ENCODE measurements around the gene TSPAN4. TPM values are rescaled to one million over a fixed set of nuclear protein-coding genes. Genes with fewer than 3 reads are reported as not detected.
A peak's percentile ranks its signal among the peaks of the same experiment; 100 is the strongest.

Gene TSPAN4
- total and polyA plus RNA-seq, 9 of the 15 experiments (the other 6 are each of a cell fraction or from before 2014, with no cell fraction given) = 0.07 to 31.0 (median 15.7) TPM

DNA sequence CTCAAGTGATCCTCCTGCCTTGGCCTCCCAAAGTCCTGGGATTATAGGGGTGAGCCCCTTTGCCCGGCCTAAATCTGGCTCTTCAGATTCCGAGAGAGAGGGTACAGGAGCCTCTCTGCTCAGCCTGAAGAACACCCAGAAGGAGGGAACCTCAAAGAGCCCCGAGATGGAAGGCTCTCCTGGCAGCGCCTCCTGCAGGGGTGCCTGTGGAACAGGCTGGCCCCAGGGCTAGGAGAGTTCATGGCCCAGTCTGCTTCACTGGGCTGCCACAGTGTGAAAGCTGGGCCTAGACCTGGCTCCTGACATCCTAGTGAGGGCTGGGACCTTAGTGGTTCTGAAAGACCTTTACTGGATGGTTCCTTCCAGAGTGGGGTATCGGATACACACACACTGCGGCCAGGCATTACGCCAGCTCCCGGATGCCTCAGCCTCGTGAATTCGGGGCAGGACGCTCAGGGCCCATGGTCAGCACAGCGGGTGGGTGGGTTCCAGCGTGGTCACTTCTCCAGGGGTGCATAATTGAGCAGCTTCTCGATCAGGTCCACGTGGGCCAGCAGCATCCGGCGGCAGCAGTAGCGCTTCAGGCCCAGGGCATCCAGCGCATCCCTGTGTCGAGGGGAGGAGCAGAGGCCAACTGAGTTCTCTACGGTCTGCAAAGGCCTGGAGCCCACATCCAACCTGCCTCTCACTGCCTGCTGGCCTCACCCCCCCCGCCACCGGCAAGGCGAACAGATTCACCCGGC, 2.6 kb upstream of the TSPAN4 start (continued):
- no peak for TF ChIP-seq ZNF133 (CRISPR knock-in tag; IDR thresholded peaks at IDR 0.05)
- TF ChIP-seq ZZZ3 (IDR thresholded peaks at IDR 0.05) = no peak
- no peak for TF ChIP-seq POLR2AphosphoS2 (IDR thresholded peaks at IDR 0.05; ENCODE audit: low read length)
- TF ChIP-seq NFE2L1 (tag; IDR thresholded peaks at IDR 0.05; ENCODE audit: borderline replicate concordance, low read depth) = no peak
- TF ChIP-seq, protein P1, sequence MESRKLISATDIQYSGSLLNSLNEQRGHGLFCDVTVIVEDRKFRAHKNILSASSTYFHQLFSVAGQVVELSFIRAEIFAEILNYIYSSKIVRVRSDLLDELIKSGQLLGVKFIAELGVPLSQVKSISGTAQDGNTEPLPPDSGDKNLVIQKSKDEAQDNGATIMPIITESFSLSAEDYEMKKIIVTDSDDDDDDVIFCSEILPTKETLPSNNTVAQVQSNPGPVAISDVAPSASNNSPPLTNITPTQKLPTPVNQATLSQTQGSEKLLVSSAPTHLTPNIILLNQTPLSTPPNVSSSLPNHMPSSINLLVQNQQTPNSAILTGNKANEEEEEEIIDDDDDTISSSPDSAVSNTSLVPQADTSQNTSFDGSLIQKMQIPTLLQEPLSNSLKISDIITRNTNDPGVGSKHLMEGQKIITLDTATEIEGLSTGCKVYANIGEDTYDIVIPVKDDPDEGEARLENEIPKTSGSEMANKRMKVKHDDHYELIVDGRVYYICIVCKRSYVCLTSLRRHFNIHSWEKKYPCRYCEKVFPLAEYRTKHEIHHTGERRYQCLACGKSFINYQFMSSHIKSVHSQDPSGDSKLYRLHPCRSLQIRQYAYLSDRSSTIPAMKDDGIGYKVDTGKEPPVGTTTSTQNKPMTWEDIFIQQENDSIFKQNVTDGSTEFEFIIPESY (CRISPR knock-in tag; IDR thresholded peaks at IDR 0.05) = peak; percentile 81
- TF ChIP-seq YY1 (IDR thresholded peaks at IDR 0.05; ENCODE audit: borderline replicate concordance in 1 of 3, control insufficient read depth in 1 of 3, extremely low read depth in 1 of 3, insufficient read depth in 3 of 3, insufficient read length in 1 of 3, insufficient replicate concordance in 2 of 3, low read depth in 1 of 3, low read length in 2 of 3) = no peak
- TF ChIP-seq, protein P2, sequence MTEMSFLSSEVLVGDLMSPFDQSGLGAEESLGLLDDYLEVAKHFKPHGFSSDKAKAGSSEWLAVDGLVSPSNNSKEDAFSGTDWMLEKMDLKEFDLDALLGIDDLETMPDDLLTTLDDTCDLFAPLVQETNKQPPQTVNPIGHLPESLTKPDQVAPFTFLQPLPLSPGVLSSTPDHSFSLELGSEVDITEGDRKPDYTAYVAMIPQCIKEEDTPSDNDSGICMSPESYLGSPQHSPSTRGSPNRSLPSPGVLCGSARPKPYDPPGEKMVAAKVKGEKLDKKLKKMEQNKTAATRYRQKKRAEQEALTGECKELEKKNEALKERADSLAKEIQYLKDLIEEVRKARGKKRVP (CRISPR knock-in tag; IDR thresholded peaks at IDR 0.05) = no peak
- no peak for TF ChIP-seq ZNF696 (CRISPR knock-in tag; conservative IDR thresholded peaks at IDR 0.05)
- no peak for TF ChIP-seq SIRT6 (IDR thresholded peaks at IDR 0.05; ENCODE audit: low read depth, low read length)
- TF ChIP-seq JUN (IDR thresholded peaks at IDR 0.05; ENCODE audit: borderline replicate concordance, low read depth, low read length) = no peak
- no peak for TF ChIP-seq JUN (CRISPR knock-in tag; IDR thresholded peaks at IDR 0.05; ENCODE audit: borderline replicate concordance)
- no peak for TF ChIP-seq ZNF445 (CRISPR knock-in tag; IDR thresholded peaks at IDR 0.05; ENCODE audit: low read depth)
- TF ChIP-seq RAD21 (CRISPR knock-in tag; conservative IDR thresholded peaks at IDR 0.05 in 1 of 2, IDR thresholded peaks at IDR 0.05 in 1 of 2) = peak in 1 of 2 experiments; percentile 20; a peak in 2 of 4 replicates
- no peak for TF ChIP-seq ESRRA (IDR thresholded peaks at IDR 0.05; ENCODE audit: borderline replicate concordance, low read depth)
- TF ChIP-seq, protein P3, sequence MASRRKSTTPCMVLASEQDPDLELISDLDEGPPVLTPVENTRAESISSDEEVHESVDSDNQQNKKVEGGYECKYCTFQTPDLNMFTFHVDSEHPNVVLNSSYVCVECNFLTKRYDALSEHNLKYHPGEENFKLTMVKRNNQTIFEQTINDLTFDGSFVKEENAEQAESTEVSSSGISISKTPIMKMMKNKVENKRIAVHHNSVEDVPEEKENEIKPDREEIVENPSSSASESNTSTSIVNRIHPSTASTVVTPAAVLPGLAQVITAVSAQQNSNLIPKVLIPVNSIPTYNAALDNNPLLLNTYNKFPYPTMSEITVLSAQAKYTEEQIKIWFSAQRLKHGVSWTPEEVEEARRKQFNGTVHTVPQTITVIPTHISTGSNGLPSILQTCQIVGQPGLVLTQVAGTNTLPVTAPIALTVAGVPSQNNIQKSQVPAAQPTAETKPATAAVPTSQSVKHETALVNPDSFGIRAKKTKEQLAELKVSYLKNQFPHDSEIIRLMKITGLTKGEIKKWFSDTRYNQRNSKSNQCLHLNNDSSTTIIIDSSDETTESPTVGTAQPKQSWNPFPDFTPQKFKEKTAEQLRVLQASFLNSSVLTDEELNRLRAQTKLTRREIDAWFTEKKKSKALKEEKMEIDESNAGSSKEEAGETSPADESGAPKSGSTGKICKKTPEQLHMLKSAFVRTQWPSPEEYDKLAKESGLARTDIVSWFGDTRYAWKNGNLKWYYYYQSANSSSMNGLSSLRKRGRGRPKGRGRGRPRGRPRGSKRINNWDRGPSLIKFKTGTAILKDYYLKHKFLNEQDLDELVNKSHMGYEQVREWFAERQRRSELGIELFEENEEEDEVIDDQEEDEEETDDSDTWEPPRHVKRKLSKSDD (conservative IDR thresholded peaks at IDR 0.05; ENCODE audit: low read length) = no peak
- no peak for TF ChIP-seq C11orf30 (IDR thresholded peaks at IDR 0.05; ENCODE audit: low read depth)
- TF ChIP-seq EP400 (IDR thresholded peaks at IDR 0.05) = no peak
- TF ChIP-seq, protein P4, sequence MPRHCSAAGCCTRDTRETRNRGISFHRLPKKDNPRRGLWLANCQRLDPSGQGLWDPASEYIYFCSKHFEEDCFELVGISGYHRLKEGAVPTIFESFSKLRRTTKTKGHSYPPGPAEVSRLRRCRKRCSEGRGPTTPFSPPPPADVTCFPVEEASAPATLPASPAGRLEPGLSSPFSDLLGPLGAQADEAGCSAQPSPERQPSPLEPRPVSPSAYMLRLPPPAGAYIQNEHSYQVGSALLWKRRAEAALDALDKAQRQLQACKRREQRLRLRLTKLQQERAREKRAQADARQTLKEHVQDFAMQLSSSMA (CRISPR knock-in tag; IDR thresholded peaks at IDR 0.05) = no peak
- TF ChIP-seq HMG20A (CRISPR knock-in tag; conservative IDR thresholded peaks at IDR 0.05) = no peak
- no peak for TF ChIP-seq ELF2 (CRISPR knock-in tag; IDR thresholded peaks at IDR 0.05)
- no peak for TF ChIP-seq MECOM (CRISPR knock-in tag; IDR thresholded peaks at IDR 0.05)

Measured in K562 (cell line).